Astrocyte (in vitro differentiated cells and primary cell): ENCODE measurements around the gene ZNF335. TPM values are rescaled to one million over a fixed set of nuclear protein-coding genes. Genes with fewer than 3 reads are reported as not detected.

Experiments used
- DNase-seq: peaks from one replicate; pipeline ENCODE4 v3.0.0-alpha.2; 2010; ENCODE audit warnings: low read depth
- FAIRE-seq: peaks from 2 replicates; lab custom pipeline; 2011; peaks lifted over from hg19 to GRCh38; lab: Jason Lieb, UNC
- H2AFZ ChIP-seq: 2 replicates; pipeline ENCODE4 v1.6.0; 2012; ENCODE audit warnings: low read depth, low read length, inconsistent platforms
- H3K27ac ChIP-seq: 2 replicates; pipeline ENCODE4 v1.5.1; 2011; ENCODE audit warnings: low read depth, low read length, inconsistent platforms
- H3K27me3 ChIP-seq: 2 replicates; pipeline ENCODE4 v1.6.0; 2011; ENCODE audit warnings: low read length, inconsistent platforms; ENCODE audit not compliant: insufficient read depth
- H3K36me3 ChIP-seq: 2 replicates; pipeline ENCODE4 v1.5.1; 2011; ENCODE audit warnings: low read length, inconsistent platforms; ENCODE audit not compliant: insufficient read depth
- H3K4me1 ChIP-seq: 2 replicates; pipeline ENCODE4 v1.5.1; 2011; ENCODE audit warnings: low read length, inconsistent platforms; ENCODE audit not compliant: insufficient read depth
- H3K4me2 ChIP-seq: 2 replicates; pipeline ENCODE4 v1.6.0; 2012; ENCODE audit warnings: low read length, inconsistent platforms
- H3K4me3 ChIP-seq: 2 replicates; pipeline ENCODE4 v1.5.1; 2011; ENCODE audit warnings: low read depth, mild to moderate bottlenecking, low read length, inconsistent platforms; ENCODE audit not compliant: insufficient read depth
- H3K79me2 ChIP-seq: 2 replicates; pipeline ENCODE4 v1.6.0; 2012; ENCODE audit warnings: mild to moderate bottlenecking, low read length, inconsistent platforms; ENCODE audit not compliant: insufficient read depth
- H3K9ac ChIP-seq: 2 replicates; pipeline ENCODE4 v1.6.0; 2012; ENCODE audit warnings: mild to moderate bottlenecking, low read length, inconsistent platforms
- H3K9me3 ChIP-seq: 2 replicates; pipeline ENCODE4 v1.5.1; 2012; ENCODE audit warnings: low read depth, mild to moderate bottlenecking, low read length, inconsistent platforms; ENCODE audit not compliant: insufficient read depth
- H4K20me1 ChIP-seq: 2 replicates; pipeline ENCODE4 v1.6.0; 2012; ENCODE audit warnings: low read length, inconsistent platforms; ENCODE audit not compliant: insufficient read depth
- H3K27ac Mint-ChIP-seq: one replicate; pipeline ENCODE4 v1.8.0; 2021; ENCODE audit warnings: mild to moderate bottlenecking, mixed read lengths; ENCODE audit not compliant: unreplicated experiment
- H3K27me3 Mint-ChIP-seq: one replicate; pipeline ENCODE4 v1.8.0; 2021; ENCODE audit warnings: low read depth, mixed read lengths; ENCODE audit not compliant: unreplicated experiment
- H3K36me3 Mint-ChIP-seq: one replicate; pipeline ENCODE4 v1.8.0; 2021; ENCODE audit warnings: low read depth, mixed read lengths; ENCODE audit not compliant: unreplicated experiment
- H3K4me1 Mint-ChIP-seq: one replicate; pipeline ENCODE4 v1.8.0; 2021; ENCODE audit warnings: low read depth, mixed read lengths; ENCODE audit not compliant: unreplicated experiment
- H3K4me3 Mint-ChIP-seq: one replicate; pipeline ENCODE4 v1.8.0; 2021; ENCODE audit warnings: mild to moderate bottlenecking, moderate library complexity, mixed read lengths; ENCODE audit not compliant: unreplicated experiment
- H3K9me3 Mint-ChIP-seq: one replicate; pipeline ENCODE4 v1.8.0; 2021; ENCODE audit warnings: mild to moderate bottlenecking, mixed read lengths; ENCODE audit not compliant: unreplicated experiment
- CTCF ChIP-seq: IDR thresholded peaks from 2 replicates; pipeline ENCODE4 v1.5.1; 2011; ENCODE audit warnings: low read depth, mild to moderate bottlenecking, inconsistent platforms, low read length, moderate library complexity; ENCODE audit not compliant: insufficient read depth
- EZH2 ChIP-seq: IDR thresholded peaks from 2 replicates; pipeline ENCODE4 v1.6.1; 2012; ENCODE audit warnings: mild to moderate bottlenecking, low read length, inconsistent platforms; ENCODE audit not compliant: insufficient read depth
- total RNA-seq: library from RNA; stranded (reverse); gene quantifications from 2 replicates; pipeline ENCODE4 v1.2.1, GENCODE V29; 2021

Gene ZNF335
- total RNA-seq, 1 donor from 2014 or later: 18.6 TPM

DNA sequence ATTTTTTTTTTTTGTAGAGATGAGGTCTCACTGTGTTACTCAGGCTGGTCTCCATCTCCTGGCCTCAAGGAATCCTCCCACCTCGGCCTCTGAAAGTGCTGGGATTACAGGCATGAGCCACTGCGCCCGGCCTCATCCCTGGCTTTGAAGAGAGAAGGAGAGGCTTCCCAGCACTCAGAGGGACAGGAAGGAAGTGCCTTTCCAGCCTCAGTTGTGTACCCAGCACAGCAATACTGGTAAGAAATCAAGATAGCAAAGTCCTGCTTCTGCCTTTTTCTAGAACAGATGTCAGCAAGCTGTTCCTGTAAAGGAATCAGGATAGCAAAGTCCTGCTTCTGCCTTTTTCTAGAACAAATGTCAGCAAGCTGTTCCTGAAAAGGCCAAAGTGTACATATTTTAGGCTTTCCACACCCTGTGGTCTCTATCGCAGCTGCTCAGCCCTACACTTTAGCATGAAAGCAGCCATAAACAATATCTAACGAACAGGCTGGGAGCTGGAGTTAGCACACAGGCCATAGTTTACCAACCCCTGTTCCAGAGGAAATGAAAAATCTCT, 53.7 kb downstream of the ZNF335 start:
- H3K36me3 Mint-ChIP-seq: peaks cover 3% of the 10 kb centered on the region
- Histone ChIP-seq H3K36me3 (no peaks in the 10 kb centered on the region), H3K9ac (no peak overlapping the region), H3K27me3 (no peaks in the 10 kb centered on the region), H3K79me2 (no peaks in the 10 kb centered on the region), H2AFZ (peak overlapping the region; percentile 0), H3K27ac (no peak overlapping the region), H3K9me3 (no peaks in the 10 kb centered on the region), H4K20me1 (no peaks in the 10 kb centered on the region), H3K4me2 (no peak overlapping the region), H3K4me1 (peaks cover 21% of the 10 kb centered on the region), H3K4me3 (no peak overlapping the region)
- no peak for FAIRE-seq
- no peaks in the 10 kb centered on the region for H3K9me3 Mint-ChIP-seq
- H3K4me3 Mint-ChIP-seq: no peak overlapping the region
- no peak for DNase-seq
- H3K4me1 Mint-ChIP-seq: peaks cover 7% of the 10 kb centered on the region
- peaks cover 2% of the 10 kb centered on the region for H3K27me3 Mint-ChIP-seq
- H3K27ac Mint-ChIP-seq: no peak overlapping the region
- TF ChIP-seq CTCF: no peak
- TF ChIP-seq EZH2: no peak

DNA sequence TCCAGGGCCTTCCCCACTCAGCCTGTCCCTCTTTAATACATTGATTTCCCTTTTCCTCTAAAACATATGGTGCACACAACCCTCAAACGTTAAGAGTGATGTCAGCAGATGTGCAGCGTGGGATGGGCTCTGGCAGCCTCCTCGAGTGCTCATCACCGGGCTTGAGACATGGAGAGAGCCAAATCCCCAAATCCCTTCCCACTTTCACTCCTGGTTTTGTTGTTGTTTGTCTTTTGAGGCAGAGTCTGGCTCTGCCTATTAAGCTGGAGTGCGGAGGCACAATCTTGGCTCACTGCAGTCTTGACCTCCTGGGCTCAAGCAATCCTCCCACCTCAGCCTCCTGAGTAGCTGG, 54.2 kb downstream of the ZNF335 start:
- Histone ChIP-seq H2AFZ (no peak overlapping the region), H3K36me3 (no peaks in the 10 kb centered on the region), H3K4me3 (no peak overlapping the region), H3K27me3 (no peaks in the 10 kb centered on the region), H3K27ac (no peak overlapping the region), H3K9me3 (no peaks in the 10 kb centered on the region), H3K79me2 (no peaks in the 10 kb centered on the region), H3K4me2 (no peak overlapping the region), H3K4me1 (peaks cover 21% of the 10 kb centered on the region), H4K20me1 (no peaks in the 10 kb centered on the region), H3K9ac (no peak overlapping the region)
- DNase-seq (peak; percentile 33), FAIRE-seq (no peak)
- Mint-ChIP-seq H3K4me3 (no peak overlapping the region), H3K9me3 (no peaks in the 10 kb centered on the region), H3K27me3 (peaks cover 2% of the 10 kb centered on the region), H3K4me1 (peaks cover 7% of the 10 kb centered on the region), H3K36me3 (peaks cover 3% of the 10 kb centered on the region), H3K27ac (no peak overlapping the region)
- TF ChIP-seq EZH2 (no peak), CTCF (no peak)

DNA sequence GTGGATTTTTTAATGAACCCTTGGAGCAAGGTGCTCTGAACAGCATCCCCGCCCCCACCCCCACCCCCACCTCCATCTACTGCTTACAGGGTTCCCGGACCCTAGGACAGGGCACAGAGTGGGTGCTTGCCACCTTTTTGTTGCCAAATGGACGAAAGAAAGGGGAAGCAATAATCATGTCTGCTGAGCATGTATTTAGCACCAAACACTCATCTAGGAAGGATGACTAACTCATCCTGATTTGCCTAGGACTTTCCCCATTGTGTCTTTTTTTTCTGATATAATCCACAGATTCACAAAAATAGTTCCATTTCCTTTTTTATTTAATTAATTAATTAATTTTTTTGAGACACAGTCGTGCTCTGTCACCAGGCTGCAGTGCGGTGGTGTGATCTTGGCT, 58.9 kb downstream of the ZNF335 start:
- Mint-ChIP-seq H3K4me3 (no peak overlapping the region), H3K27ac (no peak overlapping the region), H3K4me1 (peaks cover 10% of the 10 kb centered on the region), H3K27me3 (no peaks in the 10 kb centered on the region), H3K9me3 (peaks cover 3% of the 10 kb centered on the region), H3K36me3 (peaks cover 14% of the 10 kb centered on the region)
- Histone ChIP-seq H3K27me3 (no peaks in the 10 kb centered on the region), H3K79me2 (peaks cover 2% of the 10 kb centered on the region), H2AFZ (no peak overlapping the region), H3K4me3 (no peak overlapping the region), H3K4me2 (no peak overlapping the region), H4K20me1 (no peaks in the 10 kb centered on the region), H3K4me1 (peaks cover 16% of the 10 kb centered on the region), H3K27ac (no peak overlapping the region), H3K36me3 (no peaks in the 10 kb centered on the region), H3K9me3 (no peaks in the 10 kb centered on the region), H3K9ac (no peak overlapping the region)
- TF ChIP-seq EZH2 (no peak), CTCF (no peak)
- FAIRE-seq (no peak), DNase-seq (no peak)
